IPS DF 4.7 (cell line): ENCODE data around the gene ACTR3.
A peak's percentile ranks its signal among the peaks of the same experiment; 100 is the strongest.
"Not testable (repeated sequence)": the region's sequence is repeated elsewhere in the genome, so short reads cannot be mapped to it uniquely, and the experiment has no call there.

Experiments
- DNase-seq: peaks from one replicate; pipeline ENCODE4 v3.0.0-alpha.2; 2013; ENCODE audit warnings: low spot score; ENCODE audit errors: extremely low read depth

The ACTR3 gene

DNA sequence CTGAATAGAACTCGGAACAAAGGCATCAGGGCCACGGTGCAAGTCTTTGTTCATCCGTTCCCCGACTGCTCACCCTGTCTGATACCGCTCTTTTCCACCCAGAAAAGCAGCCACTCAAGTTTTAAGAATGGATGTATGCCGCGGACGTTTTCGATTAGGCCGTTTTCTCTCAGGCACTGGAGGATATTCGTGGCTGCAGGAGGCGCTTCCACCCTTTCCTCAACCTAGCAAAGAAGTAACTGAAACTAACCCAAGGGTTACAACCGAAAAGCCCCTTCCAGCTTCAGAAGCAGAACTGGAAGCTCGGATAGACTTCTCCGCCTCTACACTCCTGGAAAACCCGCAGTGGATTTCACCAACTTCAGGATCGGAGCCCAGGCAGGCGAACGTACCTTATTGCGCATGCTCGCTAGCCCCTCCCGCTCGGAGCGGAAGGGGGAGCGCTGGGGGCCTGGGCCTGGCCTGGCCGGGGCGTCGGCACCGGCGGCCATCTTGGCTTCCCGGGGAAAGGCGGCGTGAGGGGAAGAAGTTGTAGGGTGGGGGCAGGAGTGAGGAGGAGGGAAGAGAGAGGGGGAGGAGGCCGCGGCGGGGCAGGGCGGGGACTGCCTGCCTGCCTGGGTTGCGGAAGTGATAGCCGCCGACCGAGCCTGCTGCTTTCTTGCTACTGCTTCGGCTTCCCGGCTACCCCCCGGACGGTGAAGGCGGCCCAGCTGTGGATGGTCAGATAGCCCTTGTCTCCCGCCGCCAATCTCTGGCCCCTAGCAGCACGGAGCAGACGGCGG lies at the start of gene ACTR3:
Gene ACTR3, plus strand, starts transcription at position 619 of the 782 bp plus-strand sequence. CDS start 191 bp downstream, outside the sequence.
- DNase-seq = peak; percentile 83

- no peak for DNase-seq
These were observed 49.4 kb upstream of the ACTR3 start for GRCh38 chr2:113840518-113840917.

DNA sequence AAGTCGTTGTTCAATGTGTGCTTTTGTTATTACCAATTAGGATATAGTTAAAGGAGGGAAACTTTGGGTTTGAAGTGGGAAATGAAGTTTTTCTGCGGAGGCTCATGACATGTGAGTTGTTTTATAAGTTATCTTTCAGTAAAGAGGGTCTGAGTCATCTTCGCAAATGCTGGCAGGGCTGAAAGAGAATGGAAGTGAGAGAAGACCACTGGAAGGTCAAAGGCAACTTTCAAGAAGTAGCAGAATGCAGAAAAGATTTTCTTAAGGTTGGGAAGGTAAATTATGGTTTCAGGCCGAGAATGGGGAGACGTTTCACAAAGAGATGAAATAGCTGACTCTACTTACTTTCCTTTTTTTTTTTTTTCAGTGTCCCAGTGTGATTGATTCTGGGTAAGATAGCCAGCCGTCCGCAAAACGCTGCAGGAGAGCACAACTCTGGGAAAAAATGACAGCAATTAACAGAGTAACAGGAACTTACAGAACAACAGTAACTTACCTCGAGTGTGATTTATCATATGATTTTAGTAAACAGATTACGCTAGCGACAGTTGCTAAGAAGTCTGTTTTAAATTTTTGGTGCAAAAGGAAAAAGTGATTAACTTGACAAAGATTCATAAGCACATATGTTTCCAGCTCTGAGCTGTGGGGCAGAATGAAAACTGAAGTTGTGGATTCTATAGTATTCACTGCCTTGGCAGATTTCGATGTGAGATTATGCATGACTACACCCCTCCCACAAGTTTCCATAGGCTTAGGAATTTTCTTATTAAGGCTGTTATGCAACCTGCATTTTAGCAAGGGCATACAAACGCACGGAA lies 46.8 kb upstream of the ACTR3 start:
- no peak for DNase-seq

DNA sequence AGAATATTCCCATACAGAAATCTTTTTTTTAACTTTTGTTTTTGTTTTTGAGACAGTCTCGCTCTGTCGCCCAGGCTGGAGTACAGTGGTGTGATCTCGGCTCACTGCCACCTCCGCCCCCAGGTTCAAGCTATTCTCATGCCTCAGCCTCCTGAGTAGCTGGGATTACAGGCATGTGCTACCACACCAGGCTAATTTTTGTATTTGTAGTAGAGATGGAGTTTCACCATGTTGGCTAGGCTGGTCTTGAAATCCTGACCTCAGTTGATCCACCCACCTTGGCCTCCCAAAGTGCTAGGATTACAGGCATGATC lies 46.2 kb upstream of the ACTR3 start:
- DNase-seq = not testable (repeated sequence)

GRCh38 chr2:113845261-113845660 lies 44.6 kb upstream of the ACTR3 start:
- DNase-seq = no peak

DNA sequence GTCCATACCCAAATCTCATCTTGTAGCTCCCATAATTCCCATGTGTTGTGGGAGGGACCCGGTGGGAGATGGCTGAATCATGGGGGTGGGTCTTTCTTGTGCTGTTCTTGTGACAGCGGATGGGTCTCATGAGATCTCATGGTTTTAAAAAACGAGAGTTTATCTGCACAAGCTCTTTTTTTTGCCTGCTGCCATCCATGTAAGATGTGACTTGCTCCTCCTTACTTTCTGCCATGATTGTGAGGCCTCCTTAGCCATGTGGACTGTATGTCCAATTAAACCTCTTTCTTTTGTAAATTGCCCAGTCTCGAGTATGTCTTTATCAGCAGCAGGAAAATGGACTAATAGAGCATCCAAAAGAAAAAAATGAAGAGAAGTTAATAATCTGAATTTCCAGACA lies 44.1 kb upstream of the ACTR3 start:
- DNase-seq = not testable (repeated sequence)

- DNase-seq = no peak
These were observed 43.5 kb upstream of the ACTR3 start for GRCh38 chr2:113846429-113846828.

GRCh38 chr2:113847144-113847543 lies 42.7 kb upstream of the ACTR3 start:
- DNase-seq = no peak

- DNase-seq = no peak
These were observed 41.0 kb upstream of the ACTR3 start for GRCh38 chr2:113848758-113849415.

DNA sequence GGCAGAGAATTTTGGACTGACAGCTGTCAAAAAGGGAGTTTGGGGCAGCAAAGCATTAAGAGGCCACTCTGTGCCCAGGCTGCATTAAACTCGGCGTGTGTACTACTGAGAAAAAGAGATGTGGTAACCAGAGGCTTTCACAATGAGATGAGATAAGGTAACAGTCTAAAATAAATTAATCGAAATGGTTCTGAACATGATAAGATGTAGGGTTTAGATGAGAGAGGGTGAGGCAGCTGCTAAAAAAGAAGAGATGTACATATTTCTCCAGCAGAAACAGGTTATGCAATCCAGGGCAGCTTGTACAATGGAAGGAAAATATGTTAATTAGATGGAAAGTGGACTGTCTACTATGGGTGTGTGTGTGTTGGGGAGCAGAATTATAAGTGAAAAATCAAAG lies 39.2 kb upstream of the ACTR3 start:
- DNase-seq = no peak

GRCh38 chr2:113851640-113852039 lies 38.2 kb upstream of the ACTR3 start:
- DNase-seq = no peak

GRCh38 chr2:113854208-113854607 lies 35.7 kb upstream of the ACTR3 start:
- DNase-seq = no peak

- DNase-seq = no peak
These were observed 34.7 kb upstream of the ACTR3 start for GRCh38 chr2:113854970-113855740.

GRCh38 chr2:113857464-113857863 lies 32.4 kb upstream of the ACTR3 start:
- DNase-seq = no peak

DNA sequence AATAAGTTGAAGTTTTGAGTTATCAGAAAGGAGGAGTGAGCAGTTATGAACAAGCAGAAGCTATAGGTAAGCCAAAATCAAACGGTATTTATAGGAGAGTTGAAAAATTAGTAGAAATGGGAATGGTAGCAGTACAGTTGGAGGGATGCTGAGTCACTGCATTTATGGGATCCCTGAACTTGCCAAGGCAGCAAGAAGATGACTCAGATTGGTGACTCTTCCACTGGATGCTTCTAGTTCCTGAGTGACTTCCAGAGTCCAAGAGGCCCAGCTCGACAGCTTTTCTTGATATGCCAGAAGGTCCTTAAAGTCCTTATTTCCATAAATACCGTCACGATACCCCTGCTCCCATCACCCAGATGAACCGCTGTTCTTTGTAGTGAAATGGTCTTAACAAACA lies 31.1 kb upstream of the ACTR3 start:
- DNase-seq = no peak

DNA sequence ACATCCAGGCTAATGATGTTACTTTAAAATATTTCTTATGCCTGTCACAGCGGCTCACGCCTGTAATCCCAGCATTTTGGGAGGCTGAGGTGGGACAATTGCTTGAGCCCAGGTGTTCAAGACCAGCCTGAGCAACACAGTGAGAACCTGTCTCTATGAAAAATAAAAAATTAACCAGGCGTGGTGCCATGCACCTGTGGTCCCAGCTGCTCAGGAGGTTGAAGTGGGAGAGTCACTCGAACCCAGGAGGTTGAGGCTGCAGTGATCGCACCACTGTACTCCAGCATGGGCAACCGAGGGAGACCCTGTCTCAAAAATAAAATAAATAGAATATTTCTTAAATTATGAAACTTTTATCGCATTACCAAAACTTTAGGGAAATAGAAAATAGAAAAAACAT lies 28.1 kb upstream of the ACTR3 start:
- DNase-seq = no peak

- DNase-seq = no peak
These were observed 26.7 kb upstream of the ACTR3 start for GRCh38 chr2:113863144-113863543.

- no peak for DNase-seq
These were observed 22.3 kb upstream of the ACTR3 start for GRCh38 chr2:113867571-113867970.

GRCh38 chr2:113869253-113869652 lies 20.6 kb upstream of the ACTR3 start:
- DNase-seq = no peak

GRCh38 chr2:113872201-113872600 lies 17.7 kb upstream of the ACTR3 start:
- no peak for DNase-seq

GRCh38 chr2:113873867-113874266 lies 16.0 kb upstream of the ACTR3 start:
- no peak for DNase-seq

GRCh38 chr2:113875135-113875534 lies 14.8 kb upstream of the ACTR3 start:
- no peak for DNase-seq
